Epithelial cell of esophagus (primary cell): ENCODE measurements around the gene SLC8A2.
"Not testable (repeated sequence)": the region's sequence is repeated elsewhere in the genome, so short reads cannot be mapped to it uniquely, and the experiment has no call there.

Experiments
- DNase-seq: peaks from one replicate; pipeline ENCODE4 v3.0.0; 2010; ENCODE audit warnings: low read depth
- H3K4me3 ChIP-seq: 2 replicates; pipeline ENCODE4 v1.5.1; 2011; ENCODE audit warnings: mild to moderate bottlenecking, low read length, control low read depth
- TF ChIP-seq, protein P1 (sequence below): IDR thresholded peaks from 2 replicates; pipeline ENCODE4 v1.5.1; 2011; ENCODE audit warnings: low read depth, mild to moderate bottlenecking, low read length, control low read depth, inconsistent platforms; ENCODE audit not compliant: insufficient read depth; ENCODE audit errors: missing control alignments

Gene SLC8A2

DNA sequence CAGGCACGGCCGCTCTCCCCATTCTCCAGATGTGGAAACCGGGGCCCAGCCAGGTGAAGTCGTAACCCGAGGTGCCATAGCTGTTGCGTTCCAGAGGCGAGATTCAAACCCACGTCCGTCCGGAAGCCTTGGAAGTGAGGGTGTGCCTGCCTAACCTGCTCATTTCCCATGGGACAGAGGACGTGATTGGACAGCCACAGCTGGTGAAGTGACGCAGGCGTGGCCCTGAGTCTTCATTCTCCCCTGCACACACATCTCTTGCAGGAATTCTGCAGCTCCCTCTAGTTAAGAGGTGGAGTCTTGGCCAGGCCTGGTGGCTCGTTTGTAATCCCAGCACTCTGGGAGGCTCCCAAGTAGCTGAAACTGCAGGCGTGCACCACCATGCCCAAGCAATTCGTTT, 69.2 kb downstream of the SLC8A2 start:
- no peak for DNase-seq
- TF ChIP-seq, protein P1, sequence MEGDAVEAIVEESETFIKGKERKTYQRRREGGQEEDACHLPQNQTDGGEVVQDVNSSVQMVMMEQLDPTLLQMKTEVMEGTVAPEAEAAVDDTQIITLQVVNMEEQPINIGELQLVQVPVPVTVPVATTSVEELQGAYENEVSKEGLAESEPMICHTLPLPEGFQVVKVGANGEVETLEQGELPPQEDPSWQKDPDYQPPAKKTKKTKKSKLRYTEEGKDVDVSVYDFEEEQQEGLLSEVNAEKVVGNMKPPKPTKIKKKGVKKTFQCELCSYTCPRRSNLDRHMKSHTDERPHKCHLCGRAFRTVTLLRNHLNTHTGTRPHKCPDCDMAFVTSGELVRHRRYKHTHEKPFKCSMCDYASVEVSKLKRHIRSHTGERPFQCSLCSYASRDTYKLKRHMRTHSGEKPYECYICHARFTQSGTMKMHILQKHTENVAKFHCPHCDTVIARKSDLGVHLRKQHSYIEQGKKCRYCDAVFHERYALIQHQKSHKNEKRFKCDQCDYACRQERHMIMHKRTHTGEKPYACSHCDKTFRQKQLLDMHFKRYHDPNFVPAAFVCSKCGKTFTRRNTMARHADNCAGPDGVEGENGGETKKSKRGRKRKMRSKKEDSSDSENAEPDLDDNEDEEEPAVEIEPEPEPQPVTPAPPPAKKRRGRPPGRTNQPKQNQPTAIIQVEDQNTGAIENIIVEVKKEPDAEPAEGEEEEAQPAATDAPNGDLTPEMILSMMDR: no peak
- no peak overlapping the region for H3K4me3 ChIP-seq

DNA sequence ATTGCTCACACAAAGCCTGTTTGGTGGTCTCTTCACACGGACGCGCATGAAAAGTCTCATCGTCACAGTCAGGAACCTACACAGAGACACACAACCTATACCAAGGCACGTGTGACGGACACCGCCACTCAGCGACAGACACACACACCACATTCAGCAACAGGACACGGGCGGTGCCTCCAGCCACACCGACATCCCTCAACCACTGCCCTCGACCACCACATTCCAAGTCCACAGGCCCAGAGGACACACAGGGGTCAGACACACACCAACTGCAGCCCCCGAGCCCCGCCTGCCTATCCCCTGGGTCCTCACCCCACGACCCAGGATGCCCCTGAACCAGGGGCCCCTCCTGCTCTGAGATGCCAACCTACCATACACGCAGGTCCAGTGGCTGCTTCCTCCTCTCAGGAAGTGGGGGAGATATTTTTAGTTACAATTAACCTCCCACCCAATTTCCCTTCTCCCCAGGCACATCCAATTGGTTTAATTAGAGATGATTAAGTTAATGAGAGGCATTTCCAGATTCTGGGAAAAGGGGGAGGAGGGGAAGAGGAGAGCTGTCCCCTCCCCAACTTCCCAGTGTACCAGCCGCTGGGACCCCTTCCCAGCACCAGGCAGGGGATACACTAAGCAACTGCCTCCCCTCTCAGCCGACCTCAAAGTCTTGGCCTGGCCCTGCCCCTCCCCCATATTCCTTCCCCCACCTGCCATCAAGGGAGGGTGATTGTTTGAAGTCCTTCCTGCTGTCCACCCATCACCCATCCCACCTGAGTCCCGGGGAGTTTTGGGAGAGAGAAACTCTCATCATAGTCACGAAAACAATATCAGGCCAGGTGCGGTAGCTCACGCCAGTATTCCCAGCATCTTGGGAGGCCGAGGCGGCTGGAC, 72.7 kb downstream of the SLC8A2 start:
- no peak for DNase-seq

DNA sequence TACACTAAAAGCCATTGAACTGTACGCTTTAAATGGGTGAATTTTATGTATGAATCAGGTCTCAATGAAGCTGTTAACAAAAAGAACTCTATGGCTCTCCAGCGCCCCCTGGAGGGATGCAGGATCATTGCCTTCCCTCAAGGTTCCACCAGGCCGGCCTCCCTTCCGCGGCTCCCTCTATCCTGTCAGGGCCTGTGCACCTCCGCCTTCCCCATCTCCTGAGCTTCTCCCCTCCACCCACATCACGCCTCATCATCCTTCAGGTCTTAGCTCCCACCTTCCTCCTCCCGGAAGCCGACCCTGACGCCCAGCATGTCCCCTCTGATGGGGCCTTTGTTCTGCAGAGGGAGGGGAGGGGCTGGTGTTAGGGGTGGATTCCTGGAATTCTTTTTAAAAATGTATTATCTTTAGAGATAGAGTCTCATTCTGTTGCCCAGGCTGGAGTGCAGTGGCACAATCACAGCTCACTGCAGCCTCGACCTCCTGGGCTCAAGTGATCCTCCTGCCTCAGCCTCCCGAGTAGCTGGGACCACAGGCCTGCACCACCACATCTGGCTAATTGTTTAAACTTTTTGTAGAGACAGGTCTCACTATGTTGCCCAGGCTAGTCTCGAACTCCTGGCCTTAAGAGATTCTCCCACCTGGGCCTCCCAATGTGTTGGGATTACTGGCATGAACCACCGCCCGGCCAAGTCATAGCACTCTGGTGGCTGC, 80.0 kb downstream of the SLC8A2 start:
- TF ChIP-seq, protein P1: peak; percentile 93
- peak; percentile 73 for DNase-seq
- H3K4me3 ChIP-seq: no peak overlapping the region

More for the DNA sequence above, 72.7 kb downstream of the SLC8A2 start:
- no peak overlapping the region for H3K4me3 ChIP-seq
- TF ChIP-seq, protein P1: no peak

DNA sequence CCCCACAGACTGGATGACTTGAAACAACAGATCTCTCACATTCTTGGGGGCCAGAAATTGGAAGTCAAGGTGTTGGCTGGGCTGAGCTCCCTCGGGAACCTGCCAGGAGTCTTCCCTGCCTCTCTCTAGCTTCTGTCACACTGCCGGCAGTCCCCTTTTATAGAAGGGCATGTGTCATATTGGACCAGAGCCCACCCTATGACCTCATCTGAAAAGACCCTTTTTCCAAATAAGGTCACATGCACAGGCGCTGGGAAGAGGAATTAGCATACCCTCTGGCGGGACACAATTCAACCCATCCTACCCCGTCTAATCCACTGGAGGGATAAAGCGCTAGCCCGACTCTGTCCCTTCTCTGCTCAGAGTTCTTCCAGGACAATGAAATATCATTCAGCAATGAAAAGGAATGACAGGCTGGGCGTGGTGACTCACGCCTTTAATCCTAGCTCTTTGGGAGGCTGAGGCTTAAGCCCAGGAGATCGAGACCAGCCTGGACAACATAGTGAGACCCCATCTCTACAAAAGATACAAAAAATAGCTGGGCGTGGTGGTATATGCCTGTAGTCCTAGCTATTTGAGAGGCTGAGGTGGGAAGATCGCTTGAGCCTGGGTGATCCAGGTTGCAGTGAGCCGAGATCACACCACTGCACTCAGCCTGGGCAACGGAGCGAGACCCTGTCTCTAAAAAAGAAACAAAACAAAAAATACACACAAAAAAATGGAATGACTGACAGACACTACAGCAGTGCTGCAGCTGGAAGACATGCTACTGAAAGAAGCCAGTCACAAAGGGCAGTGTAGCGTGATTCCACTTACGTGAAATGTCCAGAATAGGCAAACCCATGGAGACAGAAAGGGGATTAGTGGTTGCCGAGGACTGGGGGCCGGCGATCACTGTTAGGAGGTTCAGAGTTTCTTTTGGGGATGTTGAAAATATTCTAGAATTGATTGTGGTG, 80.9 kb downstream of the SLC8A2 start:
- no peak for DNase-seq
- no peak overlapping the region for H3K4me3 ChIP-seq
- TF ChIP-seq, protein P1: no peak

DNA sequence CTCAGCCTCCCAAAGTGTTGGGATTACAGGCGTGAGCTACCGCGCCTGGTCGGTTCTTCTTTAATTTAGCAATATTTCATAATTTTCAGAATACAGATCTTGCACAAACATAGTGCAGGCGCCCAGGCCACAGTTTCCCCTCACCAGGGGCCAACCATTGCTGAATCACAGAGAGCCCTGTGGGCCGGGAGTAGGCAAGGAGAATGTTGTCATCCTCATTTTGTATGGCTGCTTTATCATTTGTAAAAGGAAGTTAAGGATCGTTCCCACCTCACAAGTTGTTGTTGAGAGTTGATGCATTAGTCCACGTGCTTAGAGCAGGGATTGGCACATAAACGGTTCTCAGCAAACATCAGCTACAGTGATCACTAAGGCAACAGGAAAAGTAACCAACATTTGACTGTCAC, 82.5 kb downstream of the SLC8A2 start:
- peak; percentile 19 for DNase-seq
- H3K4me3 ChIP-seq: no peak overlapping the region
- TF ChIP-seq, protein P1: no peak

DNA sequence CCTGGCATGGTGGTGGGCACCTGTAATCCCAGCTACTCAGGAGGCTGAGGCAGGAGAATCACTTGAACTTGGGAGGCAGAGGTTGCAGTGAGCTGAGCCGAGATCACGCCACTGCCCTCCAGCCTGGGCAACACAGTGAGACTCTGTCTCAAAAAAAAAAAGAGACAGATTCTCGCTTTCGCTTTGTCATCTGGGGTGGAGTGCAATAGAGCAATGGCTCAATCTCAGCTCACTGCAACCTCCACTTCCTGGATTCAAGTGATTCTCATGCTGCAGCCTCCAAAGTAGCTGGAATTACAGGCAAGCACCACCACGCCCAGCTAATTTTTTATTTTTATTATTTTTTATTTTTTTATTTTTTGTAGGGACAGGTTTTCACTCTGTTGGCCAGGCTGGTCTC, 83.0 kb downstream of the SLC8A2 start:
- H3K4me3 ChIP-seq, DNase-seq: not testable (repeated sequence)

DNA sequence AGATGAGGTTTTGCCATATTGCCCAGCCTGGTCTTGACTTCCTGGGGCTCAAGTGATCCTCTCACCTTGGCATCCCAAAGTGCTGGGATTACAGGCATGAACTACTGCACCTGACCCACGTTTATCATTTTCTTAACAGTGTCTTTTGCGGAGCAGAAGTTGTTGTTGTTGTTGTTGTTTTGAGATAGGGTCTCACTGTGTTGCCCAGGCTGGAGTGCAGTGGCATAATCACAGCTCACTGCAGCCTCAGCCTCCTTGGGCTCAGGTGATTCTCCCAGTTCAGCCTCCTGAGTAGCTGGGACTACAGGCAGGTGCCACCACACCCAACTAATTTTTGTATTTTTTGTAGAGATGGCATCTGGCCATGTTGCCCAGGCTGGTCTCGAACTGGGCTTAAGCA, 84.1 kb downstream of the SLC8A2 start:
- H3K4me3 ChIP-seq, DNase-seq: not testable (repeated sequence)

DNA sequence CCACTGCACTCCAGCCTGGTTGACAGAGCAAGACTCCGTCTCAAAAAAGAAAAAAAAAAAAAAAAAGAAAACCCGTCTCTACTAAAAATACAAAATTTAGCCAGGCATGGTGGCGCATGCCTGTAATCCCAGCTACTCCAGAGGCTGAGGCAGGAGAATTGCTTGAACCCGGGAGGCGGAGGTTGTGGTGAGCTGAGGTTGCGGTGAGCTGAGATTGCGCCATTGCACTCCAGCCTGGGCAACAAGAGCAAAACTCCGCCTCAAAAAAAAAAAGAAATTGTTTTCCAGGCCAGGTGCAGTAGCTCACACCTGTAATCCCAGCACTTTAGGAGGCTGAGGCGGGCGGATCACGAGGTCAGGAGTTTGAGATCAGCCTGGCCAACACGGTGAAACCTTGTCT, 85.1 kb downstream of the SLC8A2 start:
- not testable (repeated sequence) for H3K4me3 ChIP-seq, DNase-seq

DNA sequence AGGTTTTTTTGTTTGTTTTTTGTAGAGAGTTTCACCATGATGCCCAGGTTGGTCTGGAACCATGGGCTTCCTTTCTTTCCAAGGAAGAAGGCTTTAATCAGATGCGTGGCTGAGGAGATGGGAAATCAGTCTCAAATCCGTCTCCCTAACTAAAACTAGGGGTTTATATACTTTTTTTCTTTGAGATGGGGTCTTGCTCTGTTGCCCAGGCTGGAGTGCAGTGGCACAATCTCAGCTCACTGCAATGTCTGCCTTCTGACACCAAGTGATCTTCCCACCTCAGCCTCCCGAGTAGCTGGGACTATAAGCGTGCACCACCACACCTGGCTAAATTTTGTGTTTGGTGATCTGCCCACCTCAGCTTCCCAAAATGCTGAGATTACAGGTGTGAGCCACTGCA, 87.2 kb downstream of the SLC8A2 start:
- DNase-seq, H3K4me3 ChIP-seq: not testable (repeated sequence)

DNA sequence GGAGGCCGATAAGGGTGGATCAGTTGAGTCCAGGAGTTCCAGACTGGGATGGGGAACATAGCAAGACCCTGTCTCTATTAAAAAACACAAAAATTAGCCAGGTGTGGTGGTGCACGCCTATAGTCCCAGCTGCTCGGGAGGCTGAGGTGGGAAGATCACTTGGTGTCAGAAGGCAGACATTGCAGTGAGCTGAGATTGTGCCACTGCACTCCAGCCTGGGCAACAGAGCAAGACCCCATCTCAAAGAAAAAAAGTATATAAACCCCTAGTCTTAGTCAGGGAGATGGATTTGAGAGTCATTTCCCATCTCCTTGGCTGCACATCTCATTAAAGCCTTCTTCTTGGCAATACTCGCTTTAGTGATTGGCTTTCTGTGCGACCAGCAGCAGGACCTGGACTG, 87.8 kb downstream of the SLC8A2 start:
- not testable (repeated sequence) for DNase-seq, H3K4me3 ChIP-seq
